ENCODE results near the gene KRTAP16-1.
"Not testable (repeated sequence)": the region's sequence is repeated elsewhere in the genome, so short reads cannot be mapped to it uniquely, and the experiment has no call there.

Gene KRTAP16-1

DNA sequence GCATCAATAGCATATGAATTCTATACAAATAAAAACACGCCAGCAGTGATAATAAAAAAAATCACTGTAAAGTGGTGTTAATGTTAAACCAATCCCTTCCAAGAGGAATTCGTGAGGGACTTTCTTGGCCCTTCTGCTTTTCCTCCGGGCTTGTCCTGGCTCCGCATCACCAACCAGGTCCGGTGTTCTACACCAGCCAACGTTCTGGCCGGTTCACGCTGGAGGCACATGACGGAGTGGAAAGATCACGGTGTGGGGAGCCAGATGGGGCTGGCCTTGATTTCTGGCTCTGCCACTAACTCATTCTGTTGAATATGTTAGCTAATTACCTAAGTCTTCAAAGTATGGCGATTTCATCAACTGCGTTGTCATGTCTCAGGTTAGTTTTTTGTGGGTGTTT, 5.0 kb downstream of the KRTAP16-1 start:
- in situ Hi-C loops (cut with MboI; ENCODE audit: low sequenced_read_pairs), result no loop called here

- in situ Hi-C loops (cut with MboI; ENCODE audit: low sequenced_read_pairs), result no loop called here
Observed at GRCh38 chr17:41302981-41303380, 6.1 kb downstream of the KRTAP16-1 start.

- in situ Hi-C loops (cut with MboI; ENCODE audit: low sequenced_read_pairs), result no loop called here
Observed at GRCh38 chr17:41301916-41302901, 6.9 kb downstream of the KRTAP16-1 start, which contains the start of gene KRTAP29-1. KRTAP29-1 (minus strand) TSS chr17:41302851; CDS start chr17:41302851, 0 bp downstream.

DNA sequence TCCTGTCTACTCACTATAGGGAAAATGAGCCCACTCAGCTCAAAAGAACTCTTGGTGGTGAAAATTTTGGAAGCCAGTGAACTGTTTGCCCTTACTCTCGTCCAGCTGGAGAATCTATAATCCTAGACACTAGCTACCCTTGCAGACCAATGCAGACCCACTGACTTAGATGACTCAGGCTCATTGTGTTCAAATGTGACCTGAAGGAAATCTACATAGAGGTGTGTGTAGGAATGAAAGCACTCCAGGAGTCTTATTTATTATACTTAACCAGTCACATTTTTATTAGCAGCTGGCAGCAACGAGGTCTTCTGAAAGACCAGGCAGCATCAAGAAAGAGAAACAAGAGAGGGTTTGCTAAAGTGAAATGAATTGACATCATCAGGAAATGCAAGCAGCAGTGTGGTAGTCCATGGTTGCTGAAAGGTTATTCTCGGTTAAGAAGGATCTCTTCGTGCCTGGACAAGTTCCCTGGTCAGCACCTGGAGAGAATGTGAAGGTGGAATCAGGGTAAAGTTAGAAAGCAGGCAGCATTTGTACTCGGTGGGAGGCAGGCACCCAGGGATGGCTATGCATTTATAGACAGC, 7.8 kb downstream of the KRTAP16-1 start:
- in situ Hi-C loops (cut with MboI; ENCODE audit: low sequenced_read_pairs), result no loop called here

DNA sequence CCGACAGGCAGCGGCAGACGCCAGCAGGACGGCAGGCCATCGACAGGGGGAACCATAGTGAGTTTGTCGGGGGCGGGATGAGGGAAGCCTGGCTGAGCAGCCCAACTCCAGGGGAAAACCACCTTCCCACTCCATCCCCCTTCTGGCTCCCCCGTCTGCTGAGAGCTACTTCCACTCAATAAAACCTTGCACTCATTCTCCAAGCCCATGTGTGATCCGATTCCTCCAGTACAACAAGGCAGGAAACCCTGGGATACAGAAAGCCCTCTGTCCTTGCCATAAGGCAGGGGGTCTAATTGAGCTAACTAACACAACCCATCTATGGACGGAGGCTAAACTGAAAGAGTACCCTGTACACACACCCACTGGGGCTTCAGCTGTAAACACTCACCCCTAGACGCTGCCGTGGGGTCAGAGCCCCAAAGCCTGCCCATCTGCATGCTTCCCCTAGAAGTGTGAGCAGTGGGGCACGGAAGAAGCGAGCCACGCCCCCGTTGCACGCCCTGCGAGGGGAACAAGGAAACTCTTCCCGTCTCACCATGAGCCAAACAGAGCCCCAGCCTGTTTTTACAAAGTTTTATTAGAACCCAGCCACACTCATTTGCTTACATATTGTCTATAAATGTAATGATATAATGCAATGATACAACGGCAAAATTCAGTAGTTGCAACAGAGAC, 10.5 kb downstream of the KRTAP16-1 start:
- in situ Hi-C loops (cut with MboI; ENCODE audit: low sequenced_read_pairs), result no loop called here

DNA sequence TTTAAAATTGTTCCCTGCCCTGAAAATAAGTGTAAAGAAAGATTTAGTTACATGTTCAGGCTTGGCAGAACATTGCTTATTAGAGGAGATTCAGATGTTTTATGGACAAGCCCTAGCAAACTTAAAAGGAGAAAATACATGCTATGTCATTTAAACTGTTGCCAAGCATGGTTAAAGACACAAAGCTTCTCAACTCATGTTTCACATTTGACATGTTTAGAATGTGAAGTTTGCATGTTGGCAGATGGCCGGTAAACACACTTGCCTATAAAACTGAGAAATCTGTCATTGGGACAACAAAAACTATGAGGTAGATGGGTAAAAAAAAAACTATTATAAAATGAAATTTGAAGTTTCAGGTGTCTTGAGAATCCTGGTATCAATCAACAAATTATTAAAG, 12.3 kb downstream of the KRTAP16-1 start:
- in situ Hi-C loops (cut with MboI; ENCODE audit: low sequenced_read_pairs), result no loop called here

GRCh38 chr17:41294016-41294415, 15.1 kb downstream of the KRTAP16-1 start:
- in situ Hi-C loops (cut with MboI; ENCODE audit: low sequenced_read_pairs), result no loop called here

DNA sequence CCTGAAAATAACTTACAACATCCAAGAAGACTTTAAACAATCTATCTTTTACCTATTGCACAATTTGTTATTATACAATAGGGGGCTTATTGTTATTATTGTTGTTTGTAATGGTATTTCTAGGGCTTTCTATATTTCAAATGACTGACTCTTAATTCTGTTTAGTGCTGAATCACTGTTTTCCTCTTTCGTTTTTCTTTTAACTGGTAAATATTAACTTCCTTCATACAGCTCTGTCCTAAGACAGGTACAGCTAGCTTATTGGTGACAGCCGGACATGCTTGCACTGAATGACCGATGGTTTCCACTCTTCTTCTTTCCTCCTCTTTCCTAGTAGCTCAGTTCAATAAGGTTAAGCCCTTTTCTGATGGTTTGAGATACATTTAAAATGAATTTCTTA, 22.1 kb downstream of the KRTAP16-1 start:
- in situ Hi-C loops (cut with MboI; ENCODE audit: low sequenced_read_pairs), result no loop called here

GRCh38 chr17:41284546-41284945, 24.6 kb downstream of the KRTAP16-1 start:
- in situ Hi-C loops (cut with MboI; ENCODE audit: low sequenced_read_pairs), result no loop called here

DNA sequence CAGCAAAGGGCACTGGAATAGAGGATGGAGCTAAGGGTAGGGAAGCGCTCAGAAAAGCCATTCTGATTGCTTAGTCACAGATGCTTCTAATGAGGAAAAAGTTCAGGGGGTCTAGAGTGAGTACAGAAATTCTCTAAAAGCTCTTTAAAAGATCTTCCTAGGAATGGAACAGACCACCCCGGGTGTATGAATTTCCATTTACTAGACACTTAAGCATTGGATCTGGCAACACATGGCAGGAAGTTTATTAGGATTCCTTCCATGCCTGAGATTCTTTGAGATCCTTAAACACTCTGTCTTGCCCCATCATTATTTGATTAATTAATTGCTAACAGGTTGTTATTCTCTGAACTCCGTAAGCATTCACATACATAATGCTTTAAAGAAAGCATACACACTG, 25.1 kb downstream of the KRTAP16-1 start:
- in situ Hi-C loops (cut with MboI; ENCODE audit: low sequenced_read_pairs), result no loop called here

GRCh38 chr17:41278176-41278955, 30.7 kb downstream of the KRTAP16-1 start:
- in situ Hi-C loops (cut with MboI; ENCODE audit: low sequenced_read_pairs), result no loop called here

DNA sequence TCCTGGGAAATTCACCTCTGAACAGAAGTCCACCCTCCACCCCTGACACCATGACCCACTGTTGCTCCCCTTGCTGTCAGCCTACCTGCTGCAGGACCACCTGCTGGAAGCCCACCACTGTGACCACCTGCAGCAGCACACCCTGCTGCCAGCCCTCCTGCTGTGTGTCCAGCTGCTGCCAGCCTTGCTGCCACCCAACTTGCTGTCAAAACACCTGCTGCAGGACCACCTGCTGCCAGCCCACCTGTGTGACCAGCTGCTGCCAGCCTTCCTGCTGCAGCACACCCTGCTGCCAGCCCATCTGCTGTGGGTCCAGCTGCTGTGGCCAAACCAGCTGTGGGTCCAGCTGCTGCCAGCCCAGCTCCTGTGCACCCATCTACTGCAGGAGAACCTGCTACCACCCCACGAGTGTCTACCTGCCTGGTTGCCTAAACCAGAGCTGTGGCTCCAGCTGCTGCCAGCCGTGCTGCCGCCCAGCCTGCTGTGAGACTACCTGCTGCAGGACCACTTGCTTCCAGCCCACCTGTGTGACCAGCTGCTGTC, 33.4 kb downstream of the KRTAP16-1 start, which contains the start of gene KRTAP9-7:
Gene KRTAP9-7 (plus strand): TSS at position 51 of the 543 bp plus-strand sequence. CDS start 0 bp downstream, at position 51.
- in situ Hi-C loops (cut with MboI; ENCODE audit: low sequenced_read_pairs), result not testable (repeated sequence)

DNA sequence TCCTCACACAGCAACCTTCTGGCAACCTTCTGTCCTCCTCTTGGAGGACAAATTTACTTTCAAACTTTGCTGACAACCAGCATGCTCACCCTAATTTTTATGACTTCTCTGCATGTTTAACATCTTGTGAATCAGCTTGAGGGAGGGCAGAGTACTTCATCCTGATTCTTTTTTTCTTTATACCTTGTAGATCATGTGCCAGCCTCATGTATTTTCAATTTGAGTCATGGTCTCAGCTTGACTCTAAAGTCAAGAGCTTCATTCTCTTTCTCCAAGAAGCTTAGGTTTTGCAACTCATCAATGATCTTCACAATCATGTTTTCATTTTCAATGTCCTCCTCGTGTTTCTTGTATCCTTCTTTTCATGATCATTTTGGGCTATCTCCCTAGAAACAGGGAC, 37.3 kb downstream of the KRTAP16-1 start:
- in situ Hi-C loops (cut with MboI; ENCODE audit: low sequenced_read_pairs), result no loop called here

GRCh38 chr17:41271323-41271722, 37.8 kb downstream of the KRTAP16-1 start:
- in situ Hi-C loops (cut with MboI; ENCODE audit: low sequenced_read_pairs), result not testable (repeated sequence)

DNA sequence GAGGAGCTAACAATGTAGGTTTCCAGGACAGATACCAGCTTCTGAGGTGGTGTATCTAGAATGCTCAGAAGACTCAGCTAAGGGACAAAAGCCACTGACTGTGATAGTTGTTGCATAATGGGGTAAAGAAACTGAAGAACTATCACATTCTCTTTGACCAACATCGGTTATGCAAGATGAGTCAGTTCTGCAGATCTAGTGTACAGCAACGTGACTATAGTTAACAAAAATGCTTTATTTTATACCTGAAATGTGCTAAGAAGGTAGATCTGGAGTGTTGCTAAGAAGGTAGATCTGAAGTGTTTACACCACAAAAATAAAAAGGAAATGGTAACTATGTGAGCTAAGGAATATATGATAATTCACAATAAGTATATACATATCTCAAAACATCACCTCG, 41.4 kb downstream of the KRTAP16-1 start:
- in situ Hi-C loops (cut with MboI; ENCODE audit: low sequenced_read_pairs), result no loop called here

DNA sequence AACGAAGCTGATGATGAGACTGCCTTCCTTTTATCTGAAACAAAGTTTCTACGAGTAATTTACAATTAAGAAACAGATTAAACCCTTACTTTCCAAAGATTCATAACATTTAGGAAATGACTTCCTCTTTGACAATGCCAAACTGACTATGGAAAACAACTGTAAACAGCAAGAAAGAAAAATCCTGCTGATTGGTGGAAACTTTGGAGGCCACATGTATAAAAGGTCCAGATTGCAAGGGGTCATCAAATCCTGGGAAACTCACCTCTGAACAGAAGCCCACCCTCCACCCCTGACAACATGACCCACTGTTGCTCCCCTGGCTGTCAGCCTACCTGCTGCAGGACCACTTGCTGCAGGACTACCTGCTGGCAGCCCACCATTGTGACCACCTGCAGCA, 44.0 kb downstream of the KRTAP16-1 start, which contains the start of gene KRTAP9-6:
Gene KRTAP9-6 (plus strand): TSS at position 301 of the 400 bp plus-strand sequence. CDS start 0 bp downstream, at position 301.
- in situ Hi-C loops (cut with MboI; ENCODE audit: low sequenced_read_pairs), result no loop called here

GRCh38 chr17:41264599-41264998, 44.5 kb downstream of the KRTAP16-1 start:
- in situ Hi-C loops (cut with MboI; ENCODE audit: low sequenced_read_pairs), result no loop called here

GRCh38 chr17:41263212-41263611, 45.9 kb downstream of the KRTAP16-1 start:
- in situ Hi-C loops (cut with MboI; ENCODE audit: low sequenced_read_pairs), result no loop called here

DNA sequence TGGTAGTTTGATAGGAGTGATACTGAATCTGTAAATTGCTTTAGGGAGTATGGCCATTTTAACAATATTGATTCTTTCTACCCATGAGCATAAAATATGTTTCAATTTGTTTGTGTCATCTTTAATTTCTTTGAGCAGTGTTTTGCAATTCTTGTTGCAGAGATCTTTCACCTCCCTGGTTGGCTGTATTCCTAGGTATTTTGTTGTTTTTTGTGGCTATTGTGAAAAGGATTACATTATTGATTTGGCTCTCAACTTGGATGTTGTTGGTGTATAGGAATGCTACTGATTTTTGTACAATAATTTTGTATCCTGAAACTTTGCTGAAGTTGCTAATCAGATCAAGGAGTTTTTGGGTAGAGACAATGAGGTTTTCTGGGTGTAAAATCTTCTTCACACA, 50.7 kb downstream of the KRTAP16-1 start:
- in situ Hi-C loops (cut with MboI; ENCODE audit: low sequenced_read_pairs), result no loop called here

Data from HL-60/S4 treated with phorbol 12-myristate 13-acetate at 8.2 ng/mL for 4 days and 3 days (cell line).